Stimulated activated CD4-positive, alpha-beta T cell treated with anti-CD3 and anti-CD28 coated beads, Interleukin-12 subunit alpha, Interleukin-12 subunit beta, amount 100 ng/mL, for 48 hours (primary cell): Measurements from ENCODE around the gene MAFF.
"Not testable (repeated sequence)": the region's sequence is repeated elsewhere in the genome, so short reads cannot be mapped to it uniquely, and the experiment has no call there.

Experiments used
- DNase-seq, 3 donors: peaks; one replicate each; pipeline ENCODE4 v3.0.0-alpha.2; 2020; ENCODE audit warnings: low read depth in 2 of 3, low spot score in 1 of 3

The MAFF gene

GRCh38 chr22:38177571-38177925 lies 24.2 kb upstream of the MAFF start:
- not testable (repeated sequence) for DNase-seq

GRCh38 chr22:38177926-38178604 lies 23.7 kb upstream of the MAFF start:
- DNase-seq: no peak

DNA sequence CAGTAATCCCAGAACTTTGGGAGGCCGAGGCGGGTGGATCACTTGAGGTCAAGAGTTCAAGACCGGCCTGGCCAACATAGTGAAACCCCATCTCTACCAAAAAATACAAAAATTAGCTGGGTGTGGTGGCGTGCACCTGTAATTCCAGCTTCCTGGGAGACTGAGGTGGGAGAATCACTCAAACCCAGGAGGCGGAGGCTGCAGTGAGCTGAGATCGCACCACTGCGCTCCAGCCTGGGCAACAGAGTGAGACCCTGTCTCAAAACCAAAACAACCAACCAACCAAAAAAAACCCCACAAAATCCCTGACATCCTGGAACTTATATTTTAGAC lies 23.2 kb upstream of the MAFF start:
- DNase-seq: not testable (repeated sequence)

GRCh38 chr22:38180841-38181452 lies 20.8 kb upstream of the MAFF start:
- no peak for DNase-seq

DNA sequence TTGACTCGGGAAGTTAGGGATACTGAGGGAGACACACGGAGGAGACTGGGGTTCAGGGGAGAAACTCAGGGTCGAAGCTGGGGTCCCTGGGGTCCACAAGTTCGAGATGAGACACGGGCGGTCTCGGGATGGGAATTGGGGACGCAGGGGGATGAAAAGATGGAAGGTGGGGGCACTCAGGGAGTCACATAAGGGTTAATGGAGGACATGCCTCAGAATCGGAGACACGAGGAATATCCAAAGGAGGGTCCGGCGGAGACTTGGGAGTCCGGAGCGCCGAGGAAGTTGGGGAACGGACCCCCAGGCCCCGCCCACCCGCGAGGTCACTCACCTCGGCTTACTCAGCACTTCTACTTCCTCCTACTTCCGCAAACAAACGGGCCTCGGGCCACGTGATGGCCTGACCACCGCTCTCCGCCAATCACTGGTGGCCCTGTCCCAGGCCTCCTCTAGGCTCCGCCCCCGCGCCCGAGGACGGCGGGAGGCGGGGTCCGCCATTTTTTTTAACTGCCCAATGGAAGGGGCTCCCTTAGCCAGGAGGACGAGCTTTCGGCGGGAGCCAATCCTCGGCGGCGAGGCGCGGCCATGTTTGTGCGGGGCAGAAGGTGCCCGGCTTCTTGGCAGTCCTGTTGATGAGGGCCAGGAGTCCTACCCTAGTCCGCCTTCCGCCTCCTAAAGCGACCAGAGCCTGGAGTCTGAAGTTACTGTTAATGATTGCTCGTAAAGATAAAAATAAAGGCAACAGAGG lies 20.2 kb upstream of the MAFF start, which contains the start of gene PLA2G6:
PLA2G6 (minus strand) TSS at position 378 of the 748 bp plus-strand sequence. CDS start 12,404 bp downstream, outside the sequence.
- DNase-seq: peak; percentile 97 to 98 (median 97)

- DNase-seq: no peak
Observed at GRCh38 chr22:38184788-38185187, 17.0 kb upstream of the MAFF start.

DNA sequence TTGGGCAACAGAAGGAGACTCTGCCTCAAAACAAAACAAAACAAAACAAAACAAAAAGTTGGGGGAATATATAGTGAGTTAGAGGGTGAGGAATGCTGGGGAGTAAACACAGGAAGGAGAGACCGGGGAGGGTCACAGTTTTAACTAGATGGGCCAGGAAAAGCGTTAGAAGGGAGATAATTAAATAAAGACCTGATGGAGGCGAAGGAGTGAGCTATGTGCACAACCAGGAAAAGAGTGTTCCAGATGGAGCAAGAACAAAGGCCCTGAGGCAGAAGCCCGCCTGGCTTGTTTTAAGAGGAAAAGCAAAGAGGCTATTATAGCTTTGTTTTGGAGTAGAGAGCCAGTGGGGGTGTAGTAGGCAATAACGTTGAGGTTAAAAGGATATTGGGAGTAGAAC lies 15.4 kb upstream of the MAFF start:
- no peak for DNase-seq

DNA sequence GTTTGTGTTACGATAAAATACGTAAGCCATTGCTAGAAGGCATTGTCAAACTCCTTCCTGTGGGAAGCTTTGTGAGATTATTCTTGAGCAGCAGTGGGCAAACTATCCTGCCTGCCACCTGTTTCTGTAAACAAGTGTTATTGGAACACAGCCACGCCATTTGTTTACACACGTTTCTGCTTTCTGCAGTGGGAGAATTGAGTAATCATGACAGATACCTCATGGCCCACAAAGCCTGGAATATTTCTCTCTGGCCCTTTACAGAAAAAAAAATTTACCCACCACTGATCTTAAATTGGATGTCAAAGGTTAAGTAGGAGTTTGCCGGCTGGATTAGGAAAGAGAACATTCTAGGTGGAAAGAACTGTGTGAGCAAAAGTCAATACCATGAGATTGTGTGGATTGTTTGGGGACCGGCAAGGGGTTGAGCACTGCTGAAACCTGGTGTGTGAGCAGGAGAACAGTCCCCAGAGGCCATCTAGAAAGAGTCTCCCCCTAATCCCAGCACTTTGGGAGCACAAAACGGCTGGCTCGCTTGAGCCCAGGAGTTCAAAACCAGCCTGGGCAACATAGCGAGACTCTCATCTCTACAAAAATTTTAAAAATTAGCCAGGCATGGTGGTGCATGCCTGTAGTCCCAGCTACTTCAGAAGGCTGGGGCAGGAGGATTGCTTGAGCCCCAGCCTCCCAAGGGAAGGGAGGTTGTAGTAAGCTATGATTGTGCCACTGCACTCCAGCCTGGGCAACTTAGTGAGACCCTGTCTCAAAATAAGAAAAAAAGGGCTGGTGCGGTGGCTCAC lies 14.2 kb upstream of the MAFF start:
- DNase-seq: no peak

- DNase-seq: no peak
Observed at GRCh38 chr22:38189104-38189503, 12.7 kb upstream of the MAFF start.

- no peak for DNase-seq
Observed at GRCh38 chr22:38190581-38190980, 11.2 kb upstream of the MAFF start.

DNA sequence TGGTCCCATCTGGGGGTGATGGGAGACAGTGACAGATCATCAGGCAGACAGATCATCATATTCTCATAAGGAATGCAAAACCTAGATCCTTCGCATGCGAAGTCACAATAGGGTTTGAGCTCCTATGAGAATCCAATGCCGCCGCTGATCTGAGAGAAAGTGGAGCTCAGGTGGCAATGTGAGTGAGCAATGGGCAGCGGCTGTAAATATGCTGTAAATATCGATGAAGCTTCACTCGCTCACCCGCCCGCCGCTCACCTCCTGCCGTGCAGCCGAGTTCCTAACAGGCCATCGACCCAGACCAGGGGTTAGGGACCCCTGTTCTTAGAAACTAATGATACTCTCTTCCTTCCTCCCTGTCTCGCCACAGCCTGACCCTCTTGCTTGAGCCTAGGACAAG lies 10.7 kb upstream of the MAFF start:
- DNase-seq: no peak

GRCh38 chr22:38191731-38192474 lies 9.9 kb upstream of the MAFF start:
- DNase-seq: no peak

GRCh38 chr22:38192475-38192863 lies 9.3 kb upstream of the MAFF start:
- DNase-seq: no peak

- DNase-seq: no peak
Observed at GRCh38 chr22:38193580-38193979, 8.2 kb upstream of the MAFF start.

DNA sequence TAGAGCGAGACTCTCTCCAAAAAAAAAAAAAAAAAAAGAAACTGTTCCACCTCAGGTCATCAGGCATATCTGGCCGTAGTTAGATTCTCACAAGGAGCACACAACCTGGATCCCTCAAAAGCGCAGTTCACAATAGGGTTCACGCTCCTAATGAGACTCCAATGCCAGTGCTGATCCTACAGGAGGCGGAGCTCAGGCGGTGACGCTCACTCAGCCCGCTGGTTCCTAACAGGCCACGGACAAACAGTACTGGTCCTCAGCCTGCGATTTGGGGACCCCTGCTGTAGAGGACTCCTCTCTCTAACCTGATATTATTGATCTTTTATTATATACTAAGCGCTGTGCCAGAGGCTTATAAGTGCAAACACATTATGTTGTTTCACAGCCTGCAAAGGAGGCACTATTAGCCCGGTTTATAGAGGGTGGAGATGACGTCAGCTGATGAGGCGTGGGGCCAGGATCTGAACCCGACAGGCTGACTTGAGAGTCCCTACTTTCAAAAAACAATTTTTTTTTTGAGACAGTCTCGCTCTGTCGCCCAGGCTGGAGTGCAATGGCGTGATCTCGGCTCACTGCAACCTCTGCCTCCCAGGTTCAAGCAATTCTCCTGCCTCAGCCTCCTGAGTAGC lies 4.9 kb upstream of the MAFF start:
- no peak for DNase-seq

DNA sequence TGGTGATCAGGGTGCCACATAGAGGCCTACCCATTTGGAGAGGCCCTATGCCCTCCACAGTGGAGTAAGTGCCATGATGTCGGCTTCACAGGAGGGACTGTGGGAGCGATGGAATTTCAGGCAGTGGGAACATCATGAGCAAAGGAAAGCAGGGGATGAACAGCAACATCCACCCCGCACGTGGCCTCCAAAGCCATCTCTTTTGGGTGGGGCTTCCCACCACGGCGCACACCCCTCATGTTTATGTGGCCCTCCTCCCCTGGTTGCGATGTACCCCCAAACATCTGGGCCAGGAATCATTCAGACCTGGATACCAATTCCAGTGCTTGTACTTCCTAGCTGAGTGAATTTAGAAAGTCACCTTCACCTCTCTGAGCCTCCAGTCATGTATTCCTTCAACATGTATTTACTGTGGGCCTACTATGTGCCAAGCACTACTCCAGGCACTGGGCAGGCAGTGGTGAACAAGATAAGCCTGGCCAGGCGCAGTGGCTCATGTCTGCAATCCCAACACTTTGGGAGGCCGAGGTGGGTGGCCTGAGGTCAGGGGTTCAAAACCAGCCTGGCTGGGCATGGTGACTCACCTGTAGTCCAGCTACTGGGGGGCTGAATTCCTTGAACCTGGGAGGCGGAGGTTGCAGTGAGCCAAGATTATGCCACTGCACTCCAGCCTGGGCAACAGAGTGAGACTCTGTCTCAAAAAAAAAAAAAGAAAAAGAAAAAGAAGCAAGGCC lies 1.8 kb upstream of the MAFF start:
- DNase-seq: no peak

- no peak for DNase-seq
Observed at GRCh38 chr22:38201371-38201710, 453 bp upstream of the MAFF start.

- peak in 1 of 3 donors; percentile 50 for DNase-seq
Observed at GRCh38 chr22:38202437-38203089, 769 bp downstream of the MAFF start.

DNA sequence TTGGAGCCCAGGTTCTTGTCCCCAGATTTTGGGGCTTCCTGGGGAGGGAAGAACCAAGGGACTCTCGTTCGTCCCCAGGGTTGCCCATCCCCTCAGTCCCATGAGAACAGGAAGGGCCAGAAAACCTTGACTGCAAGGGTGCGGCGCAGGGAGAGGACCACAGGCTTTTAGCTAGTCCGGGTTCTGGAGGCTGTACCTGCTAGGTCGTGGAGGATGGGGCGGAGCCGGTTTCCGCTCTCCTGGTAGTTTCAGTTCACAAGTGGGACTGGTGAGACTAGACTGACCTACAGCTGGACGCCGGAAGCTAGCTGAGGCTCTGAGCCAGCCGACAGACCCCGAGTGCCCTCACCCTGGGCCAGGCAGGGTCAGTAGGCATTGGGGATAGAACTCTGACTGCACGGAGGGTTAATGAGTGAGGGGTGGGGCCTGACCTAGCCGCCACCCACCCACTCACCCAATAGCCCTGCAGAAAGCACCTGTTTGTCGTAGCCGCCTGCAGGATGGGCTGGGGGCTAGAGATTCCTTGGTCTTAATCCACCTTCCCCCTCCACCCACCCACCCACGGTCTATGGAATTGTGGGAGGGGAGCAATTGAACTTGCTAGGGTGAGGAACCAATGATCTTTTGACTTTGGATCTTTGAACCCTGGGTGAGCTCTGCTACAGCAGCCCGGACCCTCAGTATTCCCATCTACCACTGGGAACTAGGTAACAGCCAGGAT lies 1.5 kb downstream of the MAFF start:
- peak in 1 of 3 donors; percentile 16 for DNase-seq
